ENCODE results near the gene NFKBIL1. TPM values are rescaled to one million over a fixed set of nuclear protein-coding genes. Genes with fewer than 3 reads are reported as not detected.
"Not testable (repeated sequence)": the region's sequence is repeated elsewhere in the genome, so short reads cannot be mapped to it uniquely, and the experiment has no call there.

NFKBIL1 gene
- total and polyA plus RNA-seq, 3 donors from 2014 or later, result 25.9 to 55.3 (median 51.2) TPM

DNA sequence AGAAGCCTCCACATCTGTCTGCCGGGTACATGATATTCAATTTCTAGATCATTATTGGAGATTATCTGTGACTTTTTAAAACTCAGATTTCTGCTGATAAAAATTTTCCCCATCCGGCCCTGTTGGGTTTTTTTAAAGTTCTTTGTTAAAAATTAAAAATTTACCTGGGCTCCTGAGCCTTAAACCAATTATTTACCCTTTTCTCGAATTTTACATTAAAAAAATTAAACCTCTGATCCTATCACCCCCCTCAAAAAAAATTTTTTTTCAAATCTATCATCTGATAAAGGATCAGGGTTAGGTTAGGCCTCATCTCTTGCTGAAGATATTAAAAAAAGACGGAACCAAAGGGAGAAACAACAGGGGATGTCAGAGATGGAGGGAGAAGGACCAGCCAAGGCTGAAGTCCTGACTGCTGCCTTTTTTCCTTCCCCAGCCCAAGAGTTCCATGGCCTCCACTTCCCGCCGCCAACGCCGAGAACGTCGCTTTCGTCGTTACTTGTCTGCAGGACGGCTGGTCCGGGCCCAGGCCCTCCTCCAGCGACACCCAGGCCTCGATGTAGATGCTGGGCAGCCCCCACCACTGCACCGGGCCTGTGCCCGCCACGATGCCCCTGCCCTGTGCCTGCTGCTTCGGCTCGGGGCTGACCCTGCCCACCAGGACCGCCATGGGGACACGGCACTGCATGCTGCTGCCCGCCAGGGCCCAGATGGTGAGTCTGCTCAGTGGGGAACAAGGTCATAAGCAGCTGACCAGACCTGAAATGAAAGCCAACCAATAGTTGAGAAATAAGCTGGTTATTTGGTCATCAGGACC is 527 bp downstream of the NFKBIL1 start:
- WGBS, 2 donors, result 60 to 66% methylated on average over 18 to 24 of the region's 24 CpGs
- peaks cover 18% of the 10 kb centered on the region for H3K4me1 ChIP-seq
- H3K4me3 ChIP-seq, result peak overlapping the region; percentile 44 to 56
- no peaks in the 10 kb centered on the region for H3K27me3 ChIP-seq
- no peaks in the 10 kb centered on the region for H3K9me3 ChIP-seq
- no peak for DNase-seq
- H3K27ac ChIP-seq, result peak overlapping the region; percentile 78 to 80
- TF ChIP-seq, protein P1, sequence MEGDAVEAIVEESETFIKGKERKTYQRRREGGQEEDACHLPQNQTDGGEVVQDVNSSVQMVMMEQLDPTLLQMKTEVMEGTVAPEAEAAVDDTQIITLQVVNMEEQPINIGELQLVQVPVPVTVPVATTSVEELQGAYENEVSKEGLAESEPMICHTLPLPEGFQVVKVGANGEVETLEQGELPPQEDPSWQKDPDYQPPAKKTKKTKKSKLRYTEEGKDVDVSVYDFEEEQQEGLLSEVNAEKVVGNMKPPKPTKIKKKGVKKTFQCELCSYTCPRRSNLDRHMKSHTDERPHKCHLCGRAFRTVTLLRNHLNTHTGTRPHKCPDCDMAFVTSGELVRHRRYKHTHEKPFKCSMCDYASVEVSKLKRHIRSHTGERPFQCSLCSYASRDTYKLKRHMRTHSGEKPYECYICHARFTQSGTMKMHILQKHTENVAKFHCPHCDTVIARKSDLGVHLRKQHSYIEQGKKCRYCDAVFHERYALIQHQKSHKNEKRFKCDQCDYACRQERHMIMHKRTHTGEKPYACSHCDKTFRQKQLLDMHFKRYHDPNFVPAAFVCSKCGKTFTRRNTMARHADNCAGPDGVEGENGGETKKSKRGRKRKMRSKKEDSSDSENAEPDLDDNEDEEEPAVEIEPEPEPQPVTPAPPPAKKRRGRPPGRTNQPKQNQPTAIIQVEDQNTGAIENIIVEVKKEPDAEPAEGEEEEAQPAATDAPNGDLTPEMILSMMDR (IDR thresholded peaks at IDR 0.05), result no peak
- TF ChIP-seq POLR2A (IDR thresholded peaks at IDR 0.05), result no peak
- no peaks in the 10 kb centered on the region for H3K36me3 ChIP-seq (ENCODE audit: low read depth, missing control alignments)
- intact Hi-C loops (cut with DNase I; ENCODE audit: low total_unique reads), result loop anchor here (10.0 kb wide), 1 partner anchor 47 kb away; the partner anchor contains the start of gene NCR3

DNA sequence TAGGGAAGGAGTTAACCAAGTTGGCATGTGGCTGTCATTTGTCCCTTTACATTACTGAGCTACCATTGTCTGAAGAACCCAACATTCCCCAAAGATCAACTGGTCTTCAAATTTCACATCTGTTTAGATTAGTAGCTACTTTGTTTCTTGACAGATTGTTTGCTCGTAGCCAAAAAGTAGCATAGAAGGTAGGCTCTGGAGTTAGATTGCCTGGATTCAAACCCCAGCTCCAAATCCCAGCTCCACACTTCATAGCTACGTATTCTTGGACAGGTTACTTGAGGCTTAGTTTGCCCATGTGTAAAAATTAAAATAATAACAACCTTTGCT is 1.1 kb downstream of the NFKBIL1 start:
- WGBS, 2 donors, result 63 to 66% methylated on average over 2 of the region's 2 CpGs

DNA sequence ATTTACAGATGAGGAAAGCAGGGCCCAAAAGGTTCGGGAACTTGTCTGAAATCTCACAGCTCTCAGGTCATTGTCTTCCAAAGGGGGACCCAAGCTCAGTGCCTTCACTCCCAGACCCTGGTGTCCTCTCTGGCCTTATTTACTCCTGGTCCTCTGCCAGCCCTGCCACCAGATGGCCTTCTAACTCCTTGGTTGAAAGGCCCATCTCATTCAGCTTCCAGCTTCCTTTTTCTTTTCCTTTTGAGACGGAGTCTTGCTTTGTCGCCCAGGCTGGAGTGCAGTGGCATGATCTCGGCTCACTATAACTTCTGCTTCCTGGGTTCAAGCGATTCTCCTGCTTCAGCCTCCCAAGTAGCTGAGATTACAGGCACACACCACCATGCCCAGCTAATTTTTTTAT is 4.0 kb downstream of the NFKBIL1 start:
- 63 to 80% methylated on average over 5 of the region's 5 CpGs for WGBS, 2 donors
- intact Hi-C loops (cut with DNase I; ENCODE audit: low total_unique reads); H3K36me3 ChIP-seq (ENCODE audit: low read depth, missing control alignments): not testable (repeated sequence)

More for the DNA sequence above, 1.1 kb downstream of the NFKBIL1 start:
- peaks cover 16% of the 10 kb centered on the region for H3K4me1 ChIP-seq
- peak overlapping the region in 1 of 2 donors; percentile 56 for H3K4me3 ChIP-seq
- H3K27me3 ChIP-seq, result no peaks in the 10 kb centered on the region
- DNase-seq, result no peak
- peak overlapping the region; percentile 78 to 80 for H3K27ac ChIP-seq
- H3K36me3 ChIP-seq (ENCODE audit: low read depth, missing control alignments), result no peaks in the 10 kb centered on the region
- no peaks in the 10 kb centered on the region for H3K9me3 ChIP-seq
- intact Hi-C loops (cut with DNase I; ENCODE audit: low total_unique reads), result loop anchor here (10.0 kb wide), 1 partner anchor 46 kb away; the partner anchor contains the start of gene NCR3
- no peak for TF ChIP-seq POLR2A (IDR thresholded peaks at IDR 0.05)
- TF ChIP-seq, protein P1 (IDR thresholded peaks at IDR 0.05), result no peak

DNA sequence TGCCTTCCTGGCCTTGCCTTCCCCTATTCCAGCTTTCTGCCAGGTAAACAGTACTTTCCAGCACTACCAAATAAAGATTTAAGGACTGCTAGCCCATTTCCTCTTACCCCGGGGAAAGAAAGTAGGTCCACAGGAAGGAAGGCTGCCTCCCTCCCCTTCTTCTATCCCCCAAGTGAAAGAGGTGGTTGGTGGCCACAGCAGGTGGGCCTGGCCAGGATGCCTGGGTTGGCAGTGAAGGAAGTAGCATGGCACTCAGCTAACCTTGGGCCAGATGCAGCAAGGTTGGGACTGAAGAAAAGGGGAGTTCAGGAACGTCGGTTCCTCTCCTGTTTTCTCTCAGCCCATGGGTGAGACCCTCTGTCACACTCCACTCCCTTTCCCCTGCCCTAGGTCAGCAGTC is 8.9 kb downstream of the NFKBIL1 start:
- 88 to 90% methylated on average over 3 of the region's 3 CpGs for WGBS, 2 donors
- H3K4me1 ChIP-seq, result no peaks in the 10 kb centered on the region
- intact Hi-C loops (cut with DNase I; ENCODE audit: low total_unique reads), result no loop called here
- no peaks in the 10 kb centered on the region for H3K27me3 ChIP-seq
- no peak overlapping the region for H3K4me3 ChIP-seq
- DNase-seq, result no peak
- TF ChIP-seq, protein P1 (IDR thresholded peaks at IDR 0.05), result no peak
- no peak for TF ChIP-seq POLR2A (IDR thresholded peaks at IDR 0.05)
- no peaks in the 10 kb centered on the region for H3K9me3 ChIP-seq
- H3K36me3 ChIP-seq (ENCODE audit: low read depth, missing control alignments), result no peaks in the 10 kb centered on the region
- H3K27ac ChIP-seq, result no peak overlapping the region

More for the DNA sequence above, 4.0 kb downstream of the NFKBIL1 start:
- H3K4me3 ChIP-seq, H3K27ac ChIP-seq, H3K9me3 ChIP-seq, H3K27me3 ChIP-seq: not testable (repeated sequence)
- DNase-seq, result peak; percentile 50
- H3K4me1 ChIP-seq, result peaks cover 13% of the 10 kb centered on the region

DNA sequence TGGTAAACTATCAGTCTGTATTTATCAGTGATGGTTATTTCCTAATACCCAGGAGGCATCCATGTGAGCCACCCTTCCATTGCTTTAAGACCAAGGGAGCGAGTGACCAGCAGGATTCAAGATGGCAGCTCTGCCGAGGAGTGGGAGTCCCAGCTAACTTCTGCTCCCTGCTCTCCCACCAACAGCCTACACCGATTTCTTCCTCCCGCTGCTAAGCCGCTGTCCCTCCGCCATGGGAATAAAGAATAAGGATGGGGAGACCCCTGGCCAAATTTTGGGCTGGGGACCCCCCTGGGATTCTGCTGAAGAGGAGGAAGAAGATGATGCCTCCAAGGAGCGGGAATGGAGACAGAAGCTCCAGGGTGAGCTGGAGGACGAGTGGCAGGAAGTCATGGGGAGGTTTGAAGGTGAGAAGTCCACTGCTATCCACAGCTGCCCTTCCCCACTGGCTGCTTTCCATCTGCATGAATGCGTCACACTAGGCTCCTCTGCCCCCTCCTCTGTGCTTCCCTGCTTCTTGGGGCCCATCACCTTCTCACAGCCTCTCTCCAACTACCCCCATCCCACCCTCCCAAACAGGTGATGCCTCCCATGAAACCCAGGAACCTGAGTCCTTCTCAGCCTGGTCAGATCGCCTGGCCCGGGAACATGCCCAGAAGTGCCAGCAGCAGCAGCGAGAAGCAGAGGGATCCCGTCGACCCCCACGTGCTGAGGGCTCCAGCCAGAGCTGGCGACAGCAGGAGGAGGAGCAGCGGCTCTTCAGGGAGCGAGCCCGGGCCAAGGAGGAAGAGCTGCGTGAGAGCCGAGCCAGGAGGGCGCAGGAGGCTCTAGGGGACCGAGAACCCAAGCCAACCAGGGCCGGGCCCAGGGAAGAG is 10.3 kb downstream of the NFKBIL1 start:
- Histone ChIP-seq H3K27ac (no peak overlapping the region), H3K27me3 (no peaks in the 10 kb centered on the region), H3K4me1 (no peaks in the 10 kb centered on the region), H3K4me3 (no peak overlapping the region), H3K9me3 (no peaks in the 10 kb centered on the region), H3K36me3 (ENCODE audit: low read depth, missing control alignments) (no peaks in the 10 kb centered on the region)
- 76 to 83% methylated on average over 21 to 24 of the region's 24 CpGs for WGBS, 2 donors
- no peak for DNase-seq
- intact Hi-C loops (cut with DNase I; ENCODE audit: low total_unique reads), result no loop called here
- TF ChIP-seq, protein P1 (IDR thresholded peaks at IDR 0.05), result no peak
- no peak for TF ChIP-seq POLR2A (IDR thresholded peaks at IDR 0.05)

Measured in testis (tissue), 3 donors.